Measurements from ENCODE around the gene APCDD1.

APCDD1 gene

DNA sequence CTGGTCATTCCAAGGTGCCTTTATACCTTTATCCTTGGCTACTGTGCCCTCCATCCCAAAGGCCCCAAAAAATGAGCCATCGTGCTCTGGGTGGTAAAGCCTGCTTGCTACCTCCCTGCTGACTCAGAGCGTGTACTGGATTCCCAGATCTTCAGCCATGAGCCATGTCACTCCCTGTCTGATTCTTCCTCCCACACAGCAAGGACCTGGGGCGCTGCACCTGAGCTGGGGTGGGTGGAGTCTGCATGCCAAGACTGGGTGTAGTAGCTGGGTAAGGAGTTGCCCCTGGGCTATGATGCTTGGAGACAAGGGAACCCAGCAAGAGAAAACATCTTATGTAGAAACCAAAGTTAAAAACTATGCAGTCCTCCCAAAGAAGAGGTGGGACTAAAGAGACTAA, 37.2 kb upstream of the APCDD1 start:
- TF ChIP-seq EZH2phosphoT487 (IDR thresholded peaks at IDR 0.05; ENCODE audit: borderline replicate concordance, low read length) = no peak
- TF ChIP-seq, protein P1, sequence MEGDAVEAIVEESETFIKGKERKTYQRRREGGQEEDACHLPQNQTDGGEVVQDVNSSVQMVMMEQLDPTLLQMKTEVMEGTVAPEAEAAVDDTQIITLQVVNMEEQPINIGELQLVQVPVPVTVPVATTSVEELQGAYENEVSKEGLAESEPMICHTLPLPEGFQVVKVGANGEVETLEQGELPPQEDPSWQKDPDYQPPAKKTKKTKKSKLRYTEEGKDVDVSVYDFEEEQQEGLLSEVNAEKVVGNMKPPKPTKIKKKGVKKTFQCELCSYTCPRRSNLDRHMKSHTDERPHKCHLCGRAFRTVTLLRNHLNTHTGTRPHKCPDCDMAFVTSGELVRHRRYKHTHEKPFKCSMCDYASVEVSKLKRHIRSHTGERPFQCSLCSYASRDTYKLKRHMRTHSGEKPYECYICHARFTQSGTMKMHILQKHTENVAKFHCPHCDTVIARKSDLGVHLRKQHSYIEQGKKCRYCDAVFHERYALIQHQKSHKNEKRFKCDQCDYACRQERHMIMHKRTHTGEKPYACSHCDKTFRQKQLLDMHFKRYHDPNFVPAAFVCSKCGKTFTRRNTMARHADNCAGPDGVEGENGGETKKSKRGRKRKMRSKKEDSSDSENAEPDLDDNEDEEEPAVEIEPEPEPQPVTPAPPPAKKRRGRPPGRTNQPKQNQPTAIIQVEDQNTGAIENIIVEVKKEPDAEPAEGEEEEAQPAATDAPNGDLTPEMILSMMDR (IDR thresholded peaks at IDR 0.05; ENCODE audit: low read depth, low read length, poor library complexity, severe bottlenecking) = no peak
- Histone ChIP-seq H3F3A (ENCODE audit: control insufficient read depth, insufficient read depth) (no peaks in the 10 kb centered on the region), H3K27ac (ENCODE audit: low read depth, low read length) (no peak overlapping the region), H3K79me2 (ENCODE audit: control insufficient read depth, low read length) (no peaks in the 10 kb centered on the region), H3K9me3 (ENCODE audit: control insufficient read depth, insufficient read depth, low read length) (no peaks in the 10 kb centered on the region), H3K27me3 (ENCODE audit: control insufficient read depth, low read length) (no peaks in the 10 kb centered on the region), H3K4me3 (ENCODE audit: low read length) (no peak overlapping the region), H3K4me2 (ENCODE audit: low read length) (no peak overlapping the region), H3K9me2 (replicated peaks; ENCODE audit: control insufficient read depth, low read length) (no peaks in the 10 kb centered on the region), H3K36me3 (ENCODE audit: control insufficient read depth, low read length) (no peaks in the 10 kb centered on the region), H3K4me1 (ENCODE audit: control insufficient read depth, low read length) (no peaks in the 10 kb centered on the region), H4K20me1 (ENCODE audit: control insufficient read depth, insufficient read depth, low read depth, low read length) (no peaks in the 10 kb centered on the region)

GRCh38 chr18:10417664-10418063, 36.8 kb upstream of the APCDD1 start:
- TF ChIP-seq EZH2phosphoT487 (IDR thresholded peaks at IDR 0.05; ENCODE audit: borderline replicate concordance, low read length) = no peak
- TF ChIP-seq, protein P1 (IDR thresholded peaks at IDR 0.05; ENCODE audit: low read depth, low read length, poor library complexity, severe bottlenecking) = no peak
- no peaks in the 10 kb centered on the region for H4K20me1 ChIP-seq (ENCODE audit: control insufficient read depth, insufficient read depth, low read depth, low read length)
- no peaks in the 10 kb centered on the region for H3K9me2 ChIP-seq (replicated peaks; ENCODE audit: control insufficient read depth, low read length)
- H3K79me2 ChIP-seq (ENCODE audit: control insufficient read depth, low read length) = no peaks in the 10 kb centered on the region
- no peak overlapping the region for H3K4me2 ChIP-seq (ENCODE audit: low read length)
- H3K27me3 ChIP-seq (ENCODE audit: control insufficient read depth, low read length) = no peaks in the 10 kb centered on the region
- no peaks in the 10 kb centered on the region for H3K36me3 ChIP-seq (ENCODE audit: control insufficient read depth, low read length)
- no peak overlapping the region for H3K4me3 ChIP-seq (ENCODE audit: low read length)
- no peaks in the 10 kb centered on the region for H3K4me1 ChIP-seq (ENCODE audit: control insufficient read depth, low read length)
- no peaks in the 10 kb centered on the region for H3K9me3 ChIP-seq (ENCODE audit: control insufficient read depth, insufficient read depth, low read length)
- no peak overlapping the region for H3K27ac ChIP-seq (ENCODE audit: low read depth, low read length)
- H3F3A ChIP-seq (ENCODE audit: control insufficient read depth, insufficient read depth) = no peaks in the 10 kb centered on the region

DNA sequence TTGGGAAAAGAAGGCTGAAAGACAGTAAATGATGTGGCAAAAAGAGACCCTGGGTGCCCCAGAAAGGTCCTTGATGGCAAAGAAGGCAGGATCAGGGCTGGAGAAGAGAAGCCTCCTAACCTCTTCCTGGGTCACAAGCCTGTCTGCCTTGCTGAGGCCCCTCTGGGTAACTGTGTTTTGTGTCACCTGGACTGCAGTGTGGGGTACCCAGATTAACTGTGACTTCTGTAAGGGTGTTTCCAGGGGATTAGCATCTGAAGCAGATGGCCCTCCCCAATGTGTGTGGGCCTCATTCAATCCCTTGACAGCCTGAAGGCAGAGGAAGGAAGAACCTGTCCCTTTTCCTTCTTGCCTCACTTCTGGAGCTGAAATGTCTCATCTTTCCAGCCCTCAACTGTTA, 35.6 kb upstream of the APCDD1 start:
- TF ChIP-seq, protein P1 (IDR thresholded peaks at IDR 0.05; ENCODE audit: low read depth, low read length, poor library complexity, severe bottlenecking) = no peak
- no peak for TF ChIP-seq EZH2phosphoT487 (IDR thresholded peaks at IDR 0.05; ENCODE audit: borderline replicate concordance, low read length)

More for the DNA sequence above, 35.6 kb upstream of the APCDD1 start:
- Histone ChIP-seq H3K9me3 (ENCODE audit: control insufficient read depth, insufficient read depth, low read length) (no peaks in the 10 kb centered on the region), H3K36me3 (ENCODE audit: control insufficient read depth, low read length) (no peaks in the 10 kb centered on the region), H3K27ac (ENCODE audit: low read depth, low read length) (no peak overlapping the region), H3K4me3 (ENCODE audit: low read length) (no peak overlapping the region), H3K4me2 (ENCODE audit: low read length) (no peak overlapping the region), H4K20me1 (ENCODE audit: control insufficient read depth, insufficient read depth, low read depth, low read length) (no peaks in the 10 kb centered on the region), H3K79me2 (ENCODE audit: control insufficient read depth, low read length) (no peaks in the 10 kb centered on the region), H3K9me2 (replicated peaks; ENCODE audit: control insufficient read depth, low read length) (no peaks in the 10 kb centered on the region), H3F3A (ENCODE audit: control insufficient read depth, insufficient read depth) (no peaks in the 10 kb centered on the region), H3K27me3 (ENCODE audit: control insufficient read depth, low read length) (no peaks in the 10 kb centered on the region), H3K4me1 (ENCODE audit: control insufficient read depth, low read length) (no peaks in the 10 kb centered on the region)
